Left ventricle myocardium inferior (tissue), 1 donor: Measurements from ENCODE around the gene EML3. TPM values are rescaled to one million over a fixed set of nuclear protein-coding genes. Genes with fewer than 3 reads are reported as not detected.

ENCODE experiments used
- DNase-seq: peaks from one replicate; pipeline ENCODE4 v3.0.0-alpha.2; 2020
- H3K27ac ChIP-seq: fragments of 200-600 bp; replicated peaks from 2 replicates; pipeline ENCODE4 v1.8.0; 2021
- H3K27me3 ChIP-seq: fragments of 200-600 bp; 2 replicates; pipeline ENCODE4 v1.8.0; 2021; ENCODE audit warnings: low read depth
- H3K36me3 ChIP-seq: fragments of 200-600 bp; 2 replicates; pipeline ENCODE4 v1.8.0; 2021
- H3K4me1 ChIP-seq: fragments of 200-600 bp; 2 replicates; pipeline ENCODE4 v1.8.0; 2021
- H3K4me3 ChIP-seq: fragments of 200-600 bp; 2 replicates; pipeline ENCODE4 v1.8.0; 2021; ENCODE audit warnings: mild to moderate bottlenecking, moderate library complexity
- H3K9me3 ChIP-seq: fragments of 200-600 bp; replicated peaks from 2 replicates; pipeline ENCODE4 v1.8.0; 2021
- intact Hi-C: fragments of 100-400 bp; cut with micrococcal nuclease; formaldehyde crosslinking; loops from one replicate; pipeline ENCODE4 v1.11.0; 2022
- total RNA-seq: library from RNA; stranded (reverse); fragmentation: NEBNext Ultra II Directional; extraction: Animal tissue kit (Norgen Biotek cat#: 25700); gene quantifications from one replicate; pipeline ENCODE4 v1.2.1, GENCODE V29; 2021
- TF ChIP-seq, protein P1 (sequence below): fragments of 200-600 bp; IDR thresholded peaks from 2 replicates; pipeline ENCODE4 v1.8.0; 2021; ENCODE audit warnings: antibody characterized with exemption, mild to moderate bottlenecking, borderline replicate concordance
- donor health status: DM: no; HTN: yes; CAD: no; lungs with severe emphysema.

Gene EML3
- total RNA-seq, 1 donor from 2014 or later, result 14.6 TPM

- TF ChIP-seq, protein P1, sequence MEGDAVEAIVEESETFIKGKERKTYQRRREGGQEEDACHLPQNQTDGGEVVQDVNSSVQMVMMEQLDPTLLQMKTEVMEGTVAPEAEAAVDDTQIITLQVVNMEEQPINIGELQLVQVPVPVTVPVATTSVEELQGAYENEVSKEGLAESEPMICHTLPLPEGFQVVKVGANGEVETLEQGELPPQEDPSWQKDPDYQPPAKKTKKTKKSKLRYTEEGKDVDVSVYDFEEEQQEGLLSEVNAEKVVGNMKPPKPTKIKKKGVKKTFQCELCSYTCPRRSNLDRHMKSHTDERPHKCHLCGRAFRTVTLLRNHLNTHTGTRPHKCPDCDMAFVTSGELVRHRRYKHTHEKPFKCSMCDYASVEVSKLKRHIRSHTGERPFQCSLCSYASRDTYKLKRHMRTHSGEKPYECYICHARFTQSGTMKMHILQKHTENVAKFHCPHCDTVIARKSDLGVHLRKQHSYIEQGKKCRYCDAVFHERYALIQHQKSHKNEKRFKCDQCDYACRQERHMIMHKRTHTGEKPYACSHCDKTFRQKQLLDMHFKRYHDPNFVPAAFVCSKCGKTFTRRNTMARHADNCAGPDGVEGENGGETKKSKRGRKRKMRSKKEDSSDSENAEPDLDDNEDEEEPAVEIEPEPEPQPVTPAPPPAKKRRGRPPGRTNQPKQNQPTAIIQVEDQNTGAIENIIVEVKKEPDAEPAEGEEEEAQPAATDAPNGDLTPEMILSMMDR, result no peak
- peaks cover 28% of the 10 kb centered on the region for H3K36me3 ChIP-seq
- peak overlapping the region; percentile 96 for H3K27ac ChIP-seq
- no peak overlapping the region for H3K4me3 ChIP-seq
- DNase-seq, result no peak
- H3K27me3 ChIP-seq, result no peaks in the 10 kb centered on the region
- H3K9me3 ChIP-seq, result no peaks in the 10 kb centered on the region
- H3K4me1 ChIP-seq, result peaks cover 39% of the 10 kb centered on the region
- intact Hi-C loops, result no loop called here
Observed at GRCh38 chr11:62614275-62614674, 1.7 kb upstream of the EML3 start.

DNA sequence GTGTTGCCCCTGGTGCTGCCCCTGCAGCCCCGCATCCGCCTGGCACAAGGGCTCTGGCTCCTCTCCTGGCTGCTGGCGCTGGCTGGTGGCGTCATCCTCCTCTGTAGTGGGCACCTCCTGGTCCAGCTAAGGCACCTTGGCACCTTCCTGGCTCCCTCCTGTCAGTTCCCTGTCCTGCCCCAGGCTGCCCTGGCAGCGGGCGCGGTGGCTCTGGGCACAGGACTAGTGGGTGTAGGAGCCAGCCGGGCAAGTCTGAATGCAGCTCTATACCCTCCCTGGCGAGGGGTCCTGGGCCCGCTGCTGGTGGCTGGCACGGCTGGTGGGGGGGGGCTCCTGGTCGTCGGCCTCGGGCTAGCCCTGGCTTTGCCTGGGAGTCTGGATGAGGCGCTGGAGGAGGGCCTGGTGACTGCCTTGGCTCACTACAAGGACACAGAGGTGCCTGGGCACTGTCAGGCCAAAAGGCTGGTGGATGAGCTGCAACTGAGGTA is 760 bp upstream of the EML3 start:
- Histone ChIP-seq H3K4me1 (peaks cover 39% of the 10 kb centered on the region), H3K4me3 (peak overlapping the region; percentile 76), H3K27me3 (no peaks in the 10 kb centered on the region), H3K9me3 (no peaks in the 10 kb centered on the region), H3K27ac (peak overlapping the region; percentile 96), H3K36me3 (peaks cover 33% of the 10 kb centered on the region)
- TF ChIP-seq, protein P1, result no peak
- intact Hi-C loops, result no loop called here
- no peak for DNase-seq

DNA sequence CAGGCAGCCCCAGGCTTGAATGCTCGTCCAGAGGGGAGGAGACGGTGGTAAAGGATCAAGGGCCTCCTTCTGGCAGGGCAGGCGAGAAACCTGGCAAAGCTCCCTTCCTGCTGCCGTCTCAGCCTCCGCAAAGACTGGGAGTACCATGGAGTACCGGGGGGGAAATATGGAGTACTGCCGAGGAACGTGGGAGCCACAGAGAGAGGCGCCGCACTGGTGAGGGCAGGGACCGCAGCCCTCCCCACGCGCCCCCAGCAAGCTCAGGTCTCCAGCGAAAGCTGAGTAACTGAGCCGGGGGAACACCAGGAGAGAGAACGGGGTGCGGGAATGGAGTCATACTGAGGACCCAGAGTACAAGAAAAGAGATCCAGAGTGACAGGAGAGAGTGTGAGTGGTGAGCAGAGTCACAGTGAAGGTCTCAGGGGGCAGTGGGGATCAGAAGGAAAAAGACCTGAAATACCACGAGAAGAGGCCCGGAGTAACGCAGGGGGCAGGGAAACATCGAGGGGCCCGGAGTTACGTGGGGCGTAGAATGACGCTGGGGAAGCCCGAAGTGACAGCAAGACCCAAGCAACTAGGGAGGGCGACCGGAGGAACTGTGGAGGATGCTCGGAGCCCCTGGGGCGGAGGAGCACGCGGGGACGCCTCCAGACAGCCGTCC is 740 bp downstream of the EML3 start:
- Histone ChIP-seq H3K9me3 (no peaks in the 10 kb centered on the region), H3K27ac (peak overlapping the region; percentile 96), H3K4me3 (peak overlapping the region; percentile 76), H3K4me1 (peaks cover 39% of the 10 kb centered on the region), H3K27me3 (no peaks in the 10 kb centered on the region), H3K36me3 (peaks cover 34% of the 10 kb centered on the region)
- intact Hi-C loops, result no loop called here
- DNase-seq, result peak; percentile 57
- TF ChIP-seq, protein P1, result no peak

- Histone ChIP-seq H3K27ac (peak overlapping the region; percentile 96), H3K27me3 (no peaks in the 10 kb centered on the region), H3K9me3 (no peaks in the 10 kb centered on the region), H3K36me3 (peaks cover 32% of the 10 kb centered on the region), H3K4me1 (peaks cover 39% of the 10 kb centered on the region), H3K4me3 (peak overlapping the region; percentile 76)
- TF ChIP-seq, protein P1, result no peak
- intact Hi-C loops, result no loop called here
- DNase-seq, result no peak
Observed at GRCh38 chr11:62610814-62611704, 1.5 kb downstream of the EML3 start.

- no peak for DNase-seq
- Histone ChIP-seq H3K36me3 (peaks cover 34% of the 10 kb centered on the region), H3K9me3 (no peaks in the 10 kb centered on the region), H3K27ac (no peak overlapping the region), H3K4me3 (no peak overlapping the region), H3K4me1 (peaks cover 39% of the 10 kb centered on the region), H3K27me3 (no peaks in the 10 kb centered on the region)
- intact Hi-C loops, result no loop called here
- TF ChIP-seq, protein P1, result no peak
Observed at GRCh38 chr11:62610403-62610802, 2.2 kb downstream of the EML3 start.
